Non-pigmented ciliary epithelial cell (primary cell): Measurements from ENCODE around the gene PPHLN1.

ENCODE experiments used
- DNase-seq: peaks from one replicate; pipeline ENCODE4 v3.0.0-alpha.2; 2010; ENCODE audit warnings: low read depth

The PPHLN1 gene, protein sequence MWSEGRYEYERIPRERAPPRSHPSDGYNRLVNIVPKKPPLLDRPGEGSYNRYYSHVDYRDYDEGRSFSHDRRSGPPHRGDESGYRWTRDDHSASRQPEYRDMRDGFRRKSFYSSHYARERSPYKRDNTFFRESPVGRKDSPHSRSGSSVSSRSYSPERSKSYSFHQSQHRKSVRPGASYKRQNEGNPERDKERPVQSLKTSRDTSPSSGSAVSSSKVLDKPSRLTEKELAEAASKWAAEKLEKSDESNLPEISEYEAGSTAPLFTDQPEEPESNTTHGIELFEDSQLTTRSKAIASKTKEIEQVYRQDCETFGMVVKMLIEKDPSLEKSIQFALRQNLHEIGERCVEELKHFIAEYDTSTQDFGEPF

DNA sequence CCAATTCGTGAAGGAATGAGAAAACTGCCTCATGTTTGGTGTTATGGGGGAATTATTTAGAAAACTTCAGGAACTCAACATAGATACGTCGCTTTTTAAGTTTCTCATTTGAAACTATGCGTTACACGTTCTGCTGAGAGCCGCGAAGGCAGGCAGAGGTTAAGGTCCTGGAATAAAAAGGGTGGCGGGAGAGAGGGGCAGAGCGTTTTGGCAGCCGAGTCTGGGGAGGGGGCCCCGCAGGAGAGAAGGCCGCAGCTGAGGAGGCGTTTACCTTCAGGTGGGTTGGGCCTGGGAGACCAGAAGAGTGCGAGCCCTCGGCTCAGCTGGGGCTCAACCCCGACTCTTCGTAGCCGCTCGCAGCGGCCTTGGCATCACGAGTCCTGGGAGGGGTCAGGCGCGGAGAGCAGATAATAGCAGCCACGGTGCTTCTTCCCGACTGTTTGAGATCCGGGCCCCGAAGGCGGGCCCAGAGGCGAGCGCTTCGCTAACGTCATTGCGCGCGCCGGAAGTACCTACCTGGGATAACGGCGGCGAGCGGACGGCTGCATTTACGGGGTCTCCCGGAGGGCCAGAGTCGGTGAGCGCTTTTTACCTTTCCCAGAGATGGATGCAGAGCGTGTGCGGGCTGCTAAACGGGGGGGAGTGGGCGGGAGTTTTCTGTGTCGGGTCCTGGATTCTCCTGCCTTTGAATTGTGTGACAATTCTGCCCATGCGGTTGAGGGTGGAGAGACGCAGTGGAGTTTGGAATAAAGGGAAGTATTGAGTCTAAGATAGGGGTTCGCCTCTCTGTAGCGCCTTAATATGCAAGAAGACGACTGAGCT is at the start of gene PPHLN1, which contains the start of gene ZCRB1:
Gene PPHLN1 (plus strand): TSS at position 515 of the 822 bp plus-strand sequence. CDS start 9,736 bp downstream, outside the sequence.
Gene ZCRB1 (minus strand): TSS at position 442 of the 822 bp plus-strand sequence. CDS start 1,992 bp downstream, outside the sequence.
- DNase-seq: peak; percentile 15

DNA sequence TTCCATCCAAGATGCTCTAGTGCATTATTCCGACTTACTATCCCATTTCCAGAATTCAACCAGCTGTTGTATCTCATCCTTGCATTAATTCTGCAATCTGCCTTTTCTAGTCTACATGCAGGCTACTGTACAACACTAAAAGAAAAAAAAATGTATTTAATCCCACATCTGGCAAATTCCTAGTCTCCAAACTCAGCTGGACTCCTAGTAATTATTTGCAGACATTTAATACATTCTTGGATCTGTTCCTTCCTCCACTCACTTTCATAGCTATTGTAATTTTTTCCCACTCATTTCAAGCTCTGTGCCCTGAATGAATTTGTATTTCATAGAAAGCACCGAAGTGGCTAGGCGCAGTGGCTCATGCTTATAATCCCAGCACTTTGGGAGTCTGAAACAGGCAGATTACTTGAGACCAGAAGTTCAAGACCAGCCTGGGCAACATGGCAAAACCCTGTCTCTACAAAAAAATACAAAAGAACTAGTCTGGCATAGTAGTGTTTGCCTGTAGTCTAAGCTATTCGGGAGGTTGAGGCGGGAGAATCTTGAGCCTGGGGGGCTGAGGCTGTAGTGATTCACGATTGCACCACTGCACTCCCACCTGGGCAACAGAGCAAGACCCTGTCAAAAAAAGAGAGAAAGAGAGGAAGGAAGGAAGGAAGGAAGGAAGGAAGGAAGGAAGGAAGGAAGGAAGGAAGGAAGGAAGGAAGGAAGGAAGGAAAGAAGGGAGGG is 48.4 kb upstream of the PPHLN1 start:
- DNase-seq: no peak

DNA sequence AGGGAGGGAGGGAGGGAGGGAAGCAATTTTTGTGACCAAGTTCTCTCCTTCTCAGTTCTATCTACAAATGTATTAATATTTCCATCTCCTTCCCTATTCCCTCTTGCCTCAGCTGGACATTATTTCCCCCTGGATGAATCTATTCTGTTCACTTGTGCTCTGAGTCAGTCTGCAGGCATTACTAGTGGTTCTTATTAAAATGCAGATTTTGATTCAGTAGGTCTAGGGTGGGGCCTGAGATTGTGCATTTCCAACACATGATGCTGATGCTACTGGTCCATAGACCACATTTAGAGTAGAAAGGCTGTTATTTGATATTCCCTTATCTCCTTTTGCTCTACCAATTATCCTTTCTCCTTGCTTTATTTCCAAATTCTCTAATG is 47.8 kb upstream of the PPHLN1 start:
- DNase-seq: no peak

DNA sequence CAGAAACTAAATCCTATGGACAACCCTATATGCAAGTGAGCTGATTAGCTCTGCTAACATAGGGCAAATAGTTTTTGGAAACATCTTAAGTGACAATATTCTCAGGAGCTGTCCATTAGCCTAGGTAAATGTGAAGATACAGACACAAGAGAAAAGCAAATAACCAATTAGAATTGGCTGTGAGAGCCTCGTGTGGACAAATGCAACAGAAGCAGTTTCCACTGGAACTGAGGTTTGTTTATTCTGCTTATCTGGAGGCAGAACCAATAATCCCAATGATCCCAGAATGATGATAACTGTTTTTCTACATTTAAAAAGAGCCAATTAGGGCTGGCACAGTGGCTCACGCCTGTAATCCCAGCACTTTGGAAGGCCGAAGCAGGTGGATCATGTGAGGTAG is 44.7 kb upstream of the PPHLN1 start:
- DNase-seq: no peak

DNA sequence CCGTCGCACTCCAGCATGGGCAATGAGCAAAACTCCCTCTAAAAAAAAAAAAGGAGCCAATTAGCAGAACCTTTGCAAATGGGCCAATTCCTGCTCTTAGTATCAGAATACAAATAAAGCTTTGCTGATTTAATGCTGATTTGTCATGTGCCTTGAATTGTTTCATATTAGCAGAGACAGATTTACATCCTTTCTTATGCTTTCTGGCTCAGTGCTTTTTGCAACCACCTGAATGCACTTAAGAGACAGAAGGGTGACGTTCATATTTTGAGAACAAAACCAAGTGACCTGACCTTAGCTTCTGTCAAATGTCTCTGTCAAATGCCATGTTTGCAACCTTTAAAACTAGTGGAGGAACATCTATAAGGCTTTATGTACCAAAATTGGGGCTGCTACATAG is 44.1 kb upstream of the PPHLN1 start:
- DNase-seq: no peak

DNA sequence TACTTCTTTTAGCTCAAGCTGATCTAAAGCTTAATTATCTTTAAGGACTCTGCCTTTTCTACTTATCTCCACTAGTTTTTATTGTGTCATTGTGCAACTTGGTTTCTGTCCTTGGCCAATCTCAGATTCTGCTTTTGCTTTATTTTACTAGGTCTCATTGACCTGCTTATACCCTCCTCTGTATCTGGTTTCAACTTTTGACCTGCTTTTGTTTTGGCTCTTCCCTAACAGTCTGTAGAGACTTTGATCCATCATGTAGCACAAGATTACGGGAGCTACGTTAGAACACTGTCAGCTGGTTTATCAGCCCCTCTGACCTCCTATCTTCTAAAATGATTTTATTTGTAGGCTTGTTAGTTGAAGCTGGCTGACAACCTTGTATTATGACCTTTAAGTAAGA is 43.7 kb upstream of the PPHLN1 start:
- no peak for DNase-seq

DNA sequence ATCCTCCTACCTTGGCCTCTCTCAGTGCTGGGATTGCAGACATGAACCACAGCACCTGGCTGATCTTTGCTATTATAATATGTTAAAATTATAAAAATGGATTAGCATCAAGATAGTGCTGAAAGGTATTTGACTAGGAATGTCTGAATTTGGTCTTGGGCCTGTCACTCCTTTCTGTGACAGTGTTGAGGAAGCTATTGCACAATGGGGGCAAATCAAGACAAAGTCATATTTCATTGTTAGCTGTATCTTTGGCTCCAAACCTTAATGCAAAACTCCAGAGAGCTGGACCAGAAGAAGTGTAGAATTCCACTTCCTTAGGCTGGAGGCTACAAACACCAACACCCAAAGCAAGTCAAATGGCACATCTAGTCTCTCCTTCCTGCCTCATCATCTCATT is 42.2 kb upstream of the PPHLN1 start:
- no peak for DNase-seq

DNA sequence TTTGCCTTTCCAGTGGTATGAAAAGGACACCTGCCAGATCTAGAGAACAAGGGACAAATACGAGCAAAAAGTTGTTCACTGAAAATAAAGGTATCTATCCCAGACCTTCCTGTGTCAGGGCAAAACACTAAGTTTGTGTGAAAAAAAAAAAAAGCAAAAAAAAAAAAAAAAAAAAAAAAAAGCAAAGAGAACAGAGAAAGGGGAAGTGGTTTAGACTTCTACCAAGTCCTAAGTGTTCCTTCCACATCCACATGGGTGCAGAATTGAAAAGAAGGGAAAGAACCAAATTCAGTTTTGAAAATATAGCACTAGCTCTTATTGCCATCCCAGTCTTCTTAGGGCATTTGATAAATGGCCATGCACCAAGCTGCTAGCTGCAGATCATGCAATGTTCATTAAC is 41.8 kb upstream of the PPHLN1 start:
- DNase-seq: no peak

DNA sequence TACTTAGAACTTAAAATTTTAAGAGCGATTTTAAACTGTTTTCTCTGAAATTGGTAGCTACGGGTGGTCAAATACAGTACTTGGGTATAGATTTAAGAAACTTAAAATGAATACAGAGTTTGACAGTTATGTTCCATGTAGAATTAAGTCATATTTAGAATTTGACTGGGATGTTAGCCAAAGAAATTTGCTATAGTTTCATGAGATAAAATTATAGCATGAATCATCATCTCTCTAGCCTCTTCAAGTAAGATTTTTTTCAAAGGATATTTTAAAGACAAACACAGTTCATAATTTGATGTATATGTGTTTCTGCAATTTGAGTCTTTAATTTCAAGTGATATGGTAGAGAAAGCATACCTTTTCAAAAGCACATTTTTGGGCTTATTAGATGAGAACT is 41.1 kb upstream of the PPHLN1 start:
- no peak for DNase-seq

DNA sequence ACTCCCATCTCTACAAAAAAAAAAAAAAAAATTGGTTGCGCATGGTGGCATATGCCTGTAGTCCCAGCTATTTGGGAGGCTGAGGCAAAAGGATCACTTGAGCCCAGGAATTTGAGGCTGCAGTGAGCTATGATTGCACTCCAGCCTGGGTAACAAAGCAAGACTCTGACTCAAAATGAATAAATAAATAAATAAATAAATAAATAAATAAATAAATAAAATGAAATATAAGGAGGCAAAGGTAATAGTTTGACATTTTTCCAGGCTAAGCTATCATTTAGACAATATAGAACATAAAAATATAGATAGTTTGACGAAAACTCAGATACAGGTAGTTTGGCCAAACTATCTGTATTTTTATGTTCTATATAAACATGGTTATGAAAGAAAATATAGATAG is 40.5 kb upstream of the PPHLN1 start:
- no peak for DNase-seq

DNA sequence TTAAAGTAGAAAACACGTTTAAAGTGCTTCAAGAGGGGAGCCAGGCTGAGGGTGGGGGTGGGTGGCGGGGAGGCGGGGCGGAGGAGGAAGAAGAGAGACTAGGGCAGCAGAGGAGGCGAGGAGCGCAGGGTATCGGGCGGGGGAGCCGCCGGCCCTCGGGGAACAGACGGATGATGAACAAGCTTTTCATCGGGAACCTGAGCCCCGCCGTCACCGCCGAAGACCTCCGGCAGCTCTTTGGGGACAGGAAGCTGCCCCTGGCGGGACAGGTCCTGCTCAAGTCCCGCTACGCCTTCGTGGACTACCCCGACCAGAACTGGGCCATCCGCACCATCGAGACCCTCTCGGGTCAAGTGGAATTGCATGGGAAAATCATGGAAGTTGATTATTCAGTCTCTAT is 39.2 kb upstream of the PPHLN1 start:
- no peak for DNase-seq

DNA sequence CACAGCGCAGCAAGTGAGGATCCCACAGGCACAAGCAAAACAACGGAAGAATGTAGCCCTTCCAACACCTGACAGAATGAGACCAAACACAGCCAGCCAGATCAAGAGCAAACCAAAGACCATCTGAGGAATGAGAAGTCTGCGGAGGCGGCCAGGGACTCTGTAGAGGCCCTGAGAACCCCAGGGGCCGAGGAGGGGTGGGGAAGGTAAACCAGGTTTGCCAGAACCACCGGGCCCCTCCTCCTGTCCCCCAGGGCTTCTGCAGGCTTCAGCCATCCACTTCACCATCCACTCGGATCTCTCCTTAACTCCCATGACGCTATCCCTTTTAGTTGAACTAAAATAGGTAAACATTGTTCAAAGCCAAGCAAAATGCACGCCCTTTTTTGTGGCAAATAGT is 37.4 kb upstream of the PPHLN1 start:
- no peak for DNase-seq

DNA sequence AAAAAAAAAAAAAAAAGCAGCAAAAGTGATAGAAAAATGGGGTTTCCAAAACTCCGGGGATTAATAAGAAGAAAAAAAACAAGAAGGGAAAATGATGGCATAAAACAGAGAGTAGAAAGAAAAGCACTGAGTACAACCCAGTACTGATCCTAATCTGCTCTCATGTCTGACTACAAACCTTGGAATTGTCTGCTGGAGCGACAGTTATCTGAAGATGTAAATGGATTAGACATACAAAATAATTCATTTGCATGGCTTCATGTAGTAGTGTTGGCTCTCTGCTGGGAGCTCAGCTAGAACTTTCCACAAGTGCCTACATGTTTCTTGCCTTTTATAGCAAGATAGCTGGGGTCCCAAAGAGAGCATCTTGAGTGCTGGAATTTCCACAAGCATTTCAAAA is 34.3 kb upstream of the PPHLN1 start:
- DNase-seq: no peak

DNA sequence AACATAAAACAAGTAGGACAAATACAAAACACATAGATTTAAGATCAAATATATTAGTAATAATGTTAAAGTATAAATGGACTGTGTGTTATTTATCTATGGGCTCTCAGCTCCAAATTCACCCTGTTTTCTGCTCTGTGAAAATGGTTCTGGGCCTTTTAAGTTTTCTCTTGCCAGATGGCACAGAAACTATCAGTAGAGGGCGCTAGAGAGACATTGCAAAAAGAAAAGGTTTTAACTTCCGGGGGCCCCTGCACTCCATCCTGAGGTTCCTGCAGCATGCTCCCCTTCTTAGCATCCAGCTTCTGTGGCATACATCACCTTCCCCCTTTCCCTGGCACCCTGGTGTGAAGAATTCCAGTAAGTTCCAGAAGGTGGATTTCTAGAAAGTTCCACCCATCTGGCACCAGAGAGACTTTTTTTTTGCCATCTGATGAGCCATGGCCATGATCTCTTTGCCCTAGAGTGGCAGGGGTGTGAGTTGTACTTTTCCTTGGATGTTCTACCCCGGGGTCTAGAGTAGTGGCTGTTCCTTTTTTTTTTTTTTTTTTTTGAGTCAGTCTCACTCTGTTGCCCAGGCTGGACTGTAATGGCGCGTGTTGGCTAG is 29.4 kb upstream of the PPHLN1 start:
- DNase-seq: no peak

DNA sequence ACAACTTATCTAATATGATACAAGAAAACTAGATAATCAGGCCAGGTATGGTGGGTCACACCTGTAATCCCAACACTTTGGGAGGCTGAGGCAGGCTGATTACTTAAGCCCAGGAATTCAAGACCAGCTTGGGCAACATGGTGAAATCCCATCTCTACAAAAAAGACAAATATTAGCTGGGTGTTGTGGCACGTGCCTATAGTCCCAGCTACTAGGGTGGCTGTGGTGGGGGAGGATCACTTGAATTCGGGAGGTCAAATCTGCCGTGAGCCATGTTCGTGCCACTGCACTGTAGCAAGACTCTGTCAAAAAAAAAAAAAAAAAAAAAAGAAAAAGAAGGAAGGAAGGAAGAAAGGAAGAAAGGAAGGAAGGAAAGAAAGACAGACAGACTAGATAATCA is 27.1 kb upstream of the PPHLN1 start:
- no peak for DNase-seq

DNA sequence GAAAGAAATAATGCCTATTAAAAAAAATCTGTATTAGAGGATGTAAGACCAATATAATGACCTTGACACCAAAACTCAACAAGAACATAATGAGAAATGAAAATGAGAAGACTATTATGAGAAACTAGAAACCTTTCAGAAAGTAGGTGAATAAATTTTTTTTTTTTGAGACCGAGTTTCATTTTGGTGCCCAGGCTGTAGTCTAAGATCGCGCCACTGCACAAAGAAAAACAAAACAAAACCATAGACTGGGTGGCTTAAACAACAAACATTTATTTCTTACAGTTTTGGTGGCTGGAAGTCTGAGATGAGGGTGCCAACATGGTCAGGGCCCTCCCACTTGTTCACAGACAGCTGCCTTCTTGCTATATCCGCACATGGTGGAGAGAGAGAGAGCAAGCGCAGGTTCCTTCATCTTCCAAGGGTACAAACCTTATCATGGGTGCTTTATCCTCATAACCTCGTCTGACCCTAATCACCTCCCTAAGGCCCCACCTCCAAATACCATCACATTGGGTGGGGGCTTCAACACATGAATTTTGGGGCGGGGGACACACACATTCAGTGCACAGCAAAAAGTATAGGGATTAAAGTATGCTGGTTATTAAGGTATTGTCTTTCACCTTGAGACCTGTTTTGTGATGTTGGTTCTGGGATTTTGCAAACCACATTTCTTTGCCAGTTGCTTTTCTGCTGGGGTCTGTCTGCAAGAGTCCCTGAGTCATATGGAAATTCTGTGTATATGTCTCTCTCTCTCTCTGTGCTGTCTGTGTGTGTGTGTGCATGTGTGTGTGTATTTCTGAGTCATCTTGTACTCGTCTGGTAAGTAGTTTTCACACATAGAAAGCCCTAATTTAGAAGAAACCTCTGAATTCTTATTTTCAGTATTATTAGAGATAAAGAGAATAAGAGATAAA is 26.3 kb upstream of the PPHLN1 start:
- peak; percentile 64 for DNase-seq

DNA sequence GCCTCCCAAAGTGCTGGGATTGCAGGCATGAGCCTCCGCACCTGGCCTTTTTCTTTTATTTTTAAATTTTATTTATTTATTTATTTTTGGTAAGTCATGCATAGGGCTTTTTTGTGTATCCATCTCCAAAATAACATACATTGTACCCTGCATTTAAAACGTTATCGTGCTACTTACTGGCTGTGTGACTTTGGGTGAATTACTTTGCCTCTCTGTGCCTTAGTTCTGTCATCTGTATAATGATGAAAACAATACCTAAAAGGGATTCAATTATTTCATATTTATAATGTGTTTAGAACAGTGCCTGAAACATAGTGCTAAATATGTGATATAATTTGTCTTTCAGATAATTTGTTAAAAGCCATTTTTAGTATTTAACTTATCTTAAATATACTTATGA is 19.7 kb upstream of the PPHLN1 start:
- DNase-seq: no peak

DNA sequence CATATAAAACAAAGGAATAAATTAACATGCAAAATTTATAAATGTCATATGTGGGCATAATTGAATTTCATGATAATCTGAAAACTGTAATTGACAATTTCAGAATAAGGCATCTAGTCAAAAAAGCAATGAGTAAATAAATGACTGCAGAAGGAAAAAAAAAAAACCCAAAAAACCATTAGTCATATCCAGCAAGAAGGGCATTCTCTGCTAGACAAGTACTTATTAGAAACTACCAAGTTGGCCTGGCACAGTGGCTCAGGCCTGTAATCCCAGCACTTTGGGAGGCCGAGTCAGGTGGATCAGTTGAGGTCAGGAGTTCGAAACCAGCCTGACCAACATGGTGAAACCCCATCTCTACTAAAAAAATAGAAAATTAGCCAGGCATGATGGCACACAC is 17.6 kb upstream of the PPHLN1 start:
- DNase-seq: no peak

DNA sequence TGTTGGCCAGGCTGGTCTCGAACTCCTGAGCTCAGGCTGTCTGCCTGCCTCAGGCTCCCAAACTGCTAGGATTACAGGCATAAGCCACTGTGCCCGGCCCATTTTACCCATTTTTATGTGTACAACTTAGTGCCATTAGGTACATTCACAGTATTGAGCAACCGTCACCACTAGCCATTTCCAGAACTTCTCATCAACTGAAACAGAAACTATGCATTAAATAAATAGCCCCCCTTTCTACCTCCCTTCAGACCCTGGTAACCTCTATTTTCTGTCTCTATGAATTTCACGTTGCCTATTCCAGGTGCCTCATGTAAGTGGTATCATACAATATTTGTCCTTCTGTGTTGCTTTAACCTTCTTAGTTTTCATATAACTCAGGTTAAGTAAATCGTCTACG is 16.0 kb upstream of the PPHLN1 start:
- DNase-seq: no peak

DNA sequence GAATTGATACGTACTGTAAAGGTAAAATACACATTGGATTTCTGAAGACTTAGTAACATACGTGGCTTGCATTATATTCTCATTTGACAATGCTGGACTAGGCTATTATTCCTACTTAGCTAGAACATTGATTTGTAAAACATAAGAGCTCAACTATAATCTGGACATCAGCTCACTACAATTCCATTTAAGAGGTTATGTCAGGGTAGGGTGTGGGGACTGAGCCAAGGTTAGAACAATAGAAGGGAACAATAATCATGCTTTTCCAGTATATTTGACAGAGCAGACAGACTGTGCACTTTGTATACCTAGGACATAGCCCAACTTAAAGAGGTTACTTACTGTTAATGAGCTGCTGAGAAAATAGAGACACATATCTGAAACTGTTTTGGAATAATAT is 10.9 kb upstream of the PPHLN1 start:
- no peak for DNase-seq

DNA sequence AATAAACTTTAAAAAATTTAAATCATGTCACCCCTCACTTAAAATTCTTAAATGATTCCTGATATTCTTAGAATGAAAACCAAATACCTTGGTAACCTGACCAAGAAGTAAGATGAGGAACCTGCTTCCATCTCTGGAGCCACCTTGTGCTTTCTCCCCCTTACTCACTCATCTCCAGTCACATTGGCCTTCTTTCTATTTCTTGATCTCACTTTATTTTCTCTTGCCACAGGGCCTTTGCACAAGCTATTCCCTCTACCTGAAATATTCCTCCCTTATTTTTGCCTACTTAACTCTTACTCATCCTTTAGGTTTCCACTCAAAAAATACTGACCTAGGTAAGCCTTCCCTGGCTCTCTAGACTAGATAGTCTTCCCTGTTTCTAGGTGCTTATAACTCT is 5.2 kb upstream of the PPHLN1 start:
- no peak for DNase-seq
